Neural cell (in vitro differentiated cells): ENCODE data around the gene PROX1.

ENCODE experiments used
- CTCF ChIP-seq: fragments of 450-650 bp; IDR thresholded peaks from 2 replicates; pipeline ENCODE4 v1.5.1; 2014; ENCODE audit warnings: antibody characterized with exemption, mild to moderate bottlenecking, moderate library complexity; ENCODE audit not compliant: poor library complexity, severe bottlenecking
- EP300 ChIP-seq: fragments of 450-650 bp; conservative IDR thresholded peaks from 2 replicates; pipeline ENCODE4 v1.6.1; 2014; ENCODE audit warnings: antibody characterized with exemption, mild to moderate bottlenecking, moderate library complexity; ENCODE audit not compliant: poor library complexity, severe bottlenecking
- EZH2 ChIP-seq: fragments of 200-600, 300-800 bp; shearing (Covaris generic), sonication (generic); IDR thresholded peaks from 2 replicates; pipeline ENCODE4 v1.6.1; 2014; ENCODE audit warnings: antibody characterized with exemption, low read length, borderline replicate concordance, mild to moderate bottlenecking; ENCODE audit not compliant: insufficient read depth, poor library complexity, severe bottlenecking
- POLR2AphosphoS5 ChIP-seq: IDR thresholded peaks from 2 replicates; pipeline ENCODE4 v1.6.1; 2012
- RAD21 ChIP-seq: fragments of 450-650 bp; conservative IDR thresholded peaks from 2 replicates; pipeline ENCODE4 v1.6.1; 2014; ENCODE audit warnings: antibody characterized with exemption, mild to moderate bottlenecking, moderate library complexity
- TAF1 ChIP-seq: IDR thresholded peaks from 2 replicates; pipeline ENCODE4 v1.6.1; 2012; ENCODE audit warnings: low read depth

GRCh38 chr1:214004795-214005194, 17.0 kb downstream of the PROX1 start:
- TF ChIP-seq CTCF (no peak), POLR2AphosphoS5 (no peak), EZH2 (no peak), EP300 (no peak), TAF1 (no peak), RAD21 (no peak)
